Stimulated activated CD8-positive, alpha-beta memory T cell treated with anti-CD3 and anti-CD28 coated beads, Interleukin-7, amount 100 ng/mL, for 4 hours (primary cell): ENCODE results near the gene CPEB3.
"Not testable (repeated sequence)": the region's sequence is repeated elsewhere in the genome, so short reads cannot be mapped to it uniquely, and the experiment has no call there.

ENCODE experiments used
- DNase-seq, 2 donors: peaks; one replicate each; pipeline ENCODE4 v3.0.0-alpha.2; 2020; ENCODE audit warnings: low read depth in 2 of 2

Gene CPEB3

DNA sequence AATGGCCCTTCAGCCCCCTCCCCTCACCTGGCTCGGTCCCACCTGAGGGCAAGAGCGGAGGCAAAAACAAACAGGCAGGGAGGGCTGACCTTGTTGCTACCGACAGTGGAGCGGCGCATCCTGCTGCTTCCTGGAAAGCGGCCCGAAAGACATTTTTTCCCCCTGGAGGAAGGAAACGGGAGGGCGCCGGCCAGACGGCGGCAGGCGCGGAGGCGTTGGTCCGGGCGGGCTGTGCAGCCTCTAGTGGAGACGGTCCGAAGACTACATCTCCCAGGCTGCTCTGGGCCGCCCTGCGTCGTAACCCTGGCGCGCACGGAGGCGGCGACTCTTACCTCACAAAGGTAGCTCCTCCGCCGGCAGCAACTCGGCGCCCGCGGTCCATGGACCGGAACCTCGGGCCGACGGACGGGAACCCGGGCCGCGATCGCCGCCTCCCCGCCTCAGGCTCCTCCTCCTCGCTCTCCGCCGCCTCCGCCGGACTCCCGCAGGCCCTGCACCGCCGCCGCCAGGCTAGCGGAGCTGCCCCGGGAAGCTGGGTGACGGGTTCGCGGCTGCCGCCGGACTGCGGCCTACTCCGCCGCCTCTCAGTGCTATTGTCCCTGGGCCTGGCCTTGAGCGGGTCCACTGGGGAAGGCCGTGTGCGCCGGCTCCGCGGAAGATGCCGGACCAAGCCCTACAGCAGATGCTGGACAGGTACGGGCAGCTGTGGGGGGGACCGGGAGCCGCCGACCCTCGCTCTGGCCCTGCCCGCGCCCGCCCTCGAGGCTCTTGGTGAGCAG, at the start of gene CPEB3, which contains the start of gene MARCHF5:
TSS of gene CPEB3 (minus strand) at position 242 of the 779 bp plus-strand sequence. CDS start 50,728 bp downstream, outside the sequence.
TSS of gene MARCHF5 (plus strand) at position 331 of the 779 bp plus-strand sequence. CDS start at position 659, 328 bp downstream.
- DNase-seq: peak; percentile 80 to 88

DNA sequence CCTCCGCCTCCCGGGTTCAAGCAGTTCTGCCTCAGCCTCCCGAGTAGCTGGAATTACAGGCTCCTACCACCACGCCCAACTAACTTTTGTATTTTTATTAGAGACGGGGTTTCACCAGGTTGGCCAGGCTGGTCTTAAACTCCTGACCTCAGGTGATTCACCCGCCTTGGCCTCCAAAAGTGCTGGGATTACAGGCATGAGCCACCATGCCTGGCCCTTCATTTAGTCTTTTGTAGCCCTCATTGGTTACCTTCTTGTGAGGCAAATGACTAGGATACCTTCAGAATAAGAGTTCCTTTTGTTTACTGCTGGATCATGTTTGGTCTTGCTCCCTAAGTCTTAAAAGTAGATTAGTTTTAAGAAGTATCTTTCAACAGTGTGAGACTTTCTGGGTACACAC, 39.0 kb upstream of the CPEB3 start:
- DNase-seq: not testable (repeated sequence)

- DNase-seq: no peak
Measured at GRCh38 chr10:92328993-92329392, 38.1 kb upstream of the CPEB3 start.

GRCh38 chr10:92327445-92328433, 36.9 kb upstream of the CPEB3 start:
- DNase-seq: no peak

DNA sequence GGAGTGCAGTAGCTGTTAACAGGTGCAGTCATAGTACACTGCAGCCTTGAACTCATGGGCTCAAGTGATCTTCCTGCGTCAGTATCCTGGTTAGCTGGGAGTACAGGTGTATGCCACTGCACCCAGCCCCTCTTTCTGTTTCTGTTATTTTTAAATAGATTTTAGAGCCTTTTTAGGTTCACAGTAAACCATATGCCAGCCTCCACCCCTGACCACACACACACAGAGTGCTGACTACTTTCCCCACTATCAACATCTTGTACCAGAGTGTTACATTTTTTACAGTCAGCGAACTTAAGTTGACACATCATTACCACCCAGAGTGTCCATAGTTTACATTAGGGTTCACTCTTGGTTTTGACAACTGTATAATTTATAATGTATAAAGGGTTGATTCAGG, 32.2 kb upstream of the CPEB3 start:
- no peak for DNase-seq

DNA sequence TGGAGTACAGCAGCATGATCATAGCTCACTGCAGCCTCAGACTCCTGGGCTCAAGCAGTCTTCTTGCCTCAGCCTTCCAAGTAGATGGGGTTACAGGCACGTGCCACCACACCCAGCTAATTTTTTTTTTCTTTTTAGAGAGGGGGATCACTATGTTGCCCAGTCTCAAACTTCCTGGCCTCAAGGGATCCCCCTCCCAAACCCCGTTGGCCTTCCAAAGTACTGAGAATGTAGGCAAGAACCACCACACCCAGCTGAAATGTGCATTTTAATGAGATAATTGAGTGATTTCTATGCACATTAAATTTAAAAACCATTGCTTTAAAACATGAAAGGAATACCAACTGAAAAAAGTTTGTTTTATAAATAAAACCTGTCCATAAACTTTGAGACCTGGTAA, 25.7 kb upstream of the CPEB3 start:
- no peak for DNase-seq

DNA sequence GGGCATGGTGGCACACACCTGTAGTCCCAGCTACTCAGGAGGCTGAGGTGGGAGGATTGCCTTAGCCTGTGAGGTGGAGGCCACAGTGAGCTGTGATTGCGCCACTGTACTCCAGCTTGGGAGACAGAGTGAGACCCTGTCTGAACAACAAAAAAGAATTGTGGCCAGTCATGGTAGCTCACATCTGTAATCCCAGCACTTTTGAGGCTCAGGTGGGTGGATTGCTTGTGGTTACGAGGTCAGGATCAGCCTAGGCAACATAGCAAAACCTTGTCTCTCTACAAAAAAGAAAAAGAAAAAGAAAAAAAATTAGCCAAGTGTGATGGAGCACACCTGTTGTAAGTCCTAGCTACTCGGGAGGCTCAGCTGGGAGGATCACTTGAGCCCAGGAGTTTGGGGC, 22.9 kb upstream of the CPEB3 start:
- DNase-seq: no peak

DNA sequence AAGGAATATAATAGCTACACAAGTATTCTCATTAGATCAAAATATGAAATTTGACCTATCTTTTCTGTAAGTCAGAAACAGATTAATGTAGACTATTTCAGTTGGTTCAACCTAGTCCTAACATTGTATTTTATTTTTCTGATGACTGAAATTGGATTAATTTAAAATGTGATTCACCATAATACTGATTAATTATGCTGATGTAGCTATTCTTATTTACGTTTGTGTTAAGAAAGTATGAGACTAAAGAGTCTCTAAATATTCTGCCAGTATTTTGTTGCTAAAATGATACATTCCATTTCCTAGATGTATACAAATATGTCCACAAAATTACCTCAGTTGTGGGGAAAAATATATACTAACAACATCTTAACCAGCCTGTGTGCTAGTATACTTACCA, 18.4 kb upstream of the CPEB3 start:
- no peak for DNase-seq

DNA sequence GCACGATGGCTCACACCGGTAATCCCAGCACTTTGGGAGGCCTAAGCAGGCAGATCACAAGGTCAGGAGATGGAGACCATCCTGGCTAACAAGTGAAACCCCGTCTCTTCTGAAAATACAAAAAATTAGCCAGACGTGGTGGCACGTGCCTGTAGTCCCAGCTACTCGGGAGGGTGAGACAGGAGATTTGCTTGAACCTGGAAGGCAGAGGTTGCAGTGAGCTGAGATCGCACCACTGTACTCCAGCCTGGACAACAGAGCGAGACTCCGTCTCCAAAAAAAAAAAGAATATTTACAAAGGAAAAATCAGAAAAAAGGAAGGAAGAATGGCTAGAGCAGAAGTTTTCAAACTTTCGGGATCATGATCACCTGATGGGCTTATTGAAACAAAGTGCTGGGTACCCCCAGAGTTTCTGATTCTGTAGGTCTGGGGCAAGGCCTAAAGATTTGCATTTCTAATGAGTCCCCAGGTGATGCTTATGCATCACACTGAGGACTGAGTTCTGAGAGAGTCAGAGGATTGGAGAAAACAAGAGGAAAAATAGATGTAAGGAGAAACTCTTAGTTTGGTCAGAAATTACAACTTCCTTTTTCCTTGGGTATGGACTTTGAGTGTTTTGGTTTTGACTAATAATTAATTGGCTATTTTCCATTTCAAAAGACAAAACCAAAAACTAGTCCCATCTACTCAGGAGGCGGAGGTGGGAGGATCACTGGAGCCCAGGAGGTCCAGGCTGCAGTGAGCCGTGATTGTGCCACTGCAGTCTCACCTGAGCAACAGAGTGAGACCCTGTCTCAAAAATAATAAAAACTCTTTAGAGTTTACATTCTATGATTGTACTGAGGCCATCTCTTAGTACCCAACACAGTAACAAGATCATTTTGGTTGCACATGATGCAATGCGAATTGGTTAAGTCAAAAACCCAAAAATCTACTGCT, 14.5 kb upstream of the CPEB3 start:
- no peak for DNase-seq

DNA sequence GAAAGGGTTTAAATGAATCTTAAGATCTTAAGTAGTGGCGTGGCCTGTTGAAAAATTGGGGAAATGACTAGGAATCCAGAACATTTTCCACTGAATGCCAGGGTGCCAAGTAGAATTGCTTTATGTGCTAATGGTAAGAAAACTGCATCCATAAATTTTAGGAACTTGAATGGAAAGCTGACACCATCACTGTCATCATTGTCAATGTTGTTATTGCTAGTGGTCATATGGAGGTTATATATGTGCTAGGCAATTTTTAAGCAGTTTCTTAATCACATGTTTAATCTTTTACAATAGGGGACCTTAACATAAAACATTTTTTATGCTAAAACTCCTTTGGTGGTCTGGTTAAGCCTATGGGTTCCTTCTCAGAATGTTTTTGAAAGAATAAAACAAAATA, 13.2 kb upstream of the CPEB3 start:
- DNase-seq: no peak

- no peak for DNase-seq
Measured at GRCh38 chr10:92303096-92303495, 12.2 kb upstream of the CPEB3 start.

DNA sequence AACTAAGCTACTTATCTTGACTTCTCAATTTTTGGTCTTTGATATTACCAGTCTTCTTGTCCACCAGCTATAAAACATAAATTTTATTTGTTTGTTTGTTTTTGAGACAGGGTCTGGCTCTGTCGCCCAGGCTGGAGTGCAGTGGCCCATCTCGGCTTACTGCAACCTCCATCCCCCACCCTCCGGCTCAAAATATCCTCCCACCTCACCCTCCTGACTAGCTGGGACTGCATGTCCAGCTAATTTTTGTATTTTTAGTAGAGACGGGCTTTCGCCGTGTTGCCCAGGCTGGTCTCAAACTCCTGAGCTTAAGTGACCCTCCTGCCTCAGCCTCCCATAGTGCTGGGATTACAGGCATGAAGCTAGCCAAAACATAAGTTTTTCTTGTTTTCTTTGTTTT, 7.6 kb upstream of the CPEB3 start:
- no peak for DNase-seq

- peak in 1 of 2 donors; percentile 14 for DNase-seq
Measured at GRCh38 chr10:92291921-92292845, 1.3 kb upstream of the CPEB3 start.

DNA sequence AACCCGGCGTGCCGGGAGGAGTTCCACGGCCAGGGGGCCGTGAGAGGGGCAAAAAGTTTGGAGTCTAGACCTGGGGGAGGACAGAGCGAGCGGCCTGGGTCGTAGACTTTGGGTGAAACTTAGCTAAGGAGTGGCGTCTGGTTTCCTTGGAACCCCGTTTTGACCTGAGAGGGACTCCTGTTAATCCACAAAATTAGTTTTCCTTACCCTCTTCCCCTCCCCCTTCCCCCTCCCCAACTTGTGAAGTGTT, 663 bp upstream of the CPEB3 start:
- DNase-seq: no peak

GRCh38 chr10:92290076-92290836, 622 bp downstream of the CPEB3 start:
- DNase-seq: peak in 1 of 2 donors; percentile 23

DNA sequence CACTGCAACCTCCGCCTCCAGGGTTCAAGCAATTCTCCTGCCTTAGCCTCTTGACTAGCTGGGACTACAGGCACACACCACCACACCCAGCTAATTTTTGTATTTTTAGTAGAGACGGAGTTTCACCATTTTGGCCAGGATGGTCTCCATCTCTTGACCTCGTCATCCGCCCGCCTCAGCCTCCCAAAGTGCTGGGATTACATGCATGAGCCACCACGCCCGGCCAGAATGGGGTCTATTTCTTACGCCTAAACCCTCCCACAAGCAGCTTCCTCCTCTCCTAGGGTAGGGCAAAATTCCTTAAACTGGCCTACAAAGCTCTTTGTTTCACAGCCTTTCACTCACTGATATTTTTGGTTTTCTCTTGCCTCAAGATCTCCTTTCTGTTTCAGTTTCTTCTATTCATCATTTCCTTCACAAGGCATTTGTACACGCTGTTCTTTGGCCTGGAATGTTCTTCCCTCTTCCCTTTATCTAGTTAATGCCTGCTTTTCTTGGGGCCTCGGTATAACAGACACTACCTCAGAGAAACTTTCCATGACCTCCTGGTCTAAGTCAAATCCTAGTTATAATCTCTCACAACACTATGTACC, 6.7 kb downstream of the CPEB3 start:
- DNase-seq: no peak

GRCh38 chr10:92278996-92279696, 11.7 kb downstream of the CPEB3 start:
- DNase-seq: no peak

GRCh38 chr10:92274071-92274470, 16.8 kb downstream of the CPEB3 start:
- DNase-seq: no peak

DNA sequence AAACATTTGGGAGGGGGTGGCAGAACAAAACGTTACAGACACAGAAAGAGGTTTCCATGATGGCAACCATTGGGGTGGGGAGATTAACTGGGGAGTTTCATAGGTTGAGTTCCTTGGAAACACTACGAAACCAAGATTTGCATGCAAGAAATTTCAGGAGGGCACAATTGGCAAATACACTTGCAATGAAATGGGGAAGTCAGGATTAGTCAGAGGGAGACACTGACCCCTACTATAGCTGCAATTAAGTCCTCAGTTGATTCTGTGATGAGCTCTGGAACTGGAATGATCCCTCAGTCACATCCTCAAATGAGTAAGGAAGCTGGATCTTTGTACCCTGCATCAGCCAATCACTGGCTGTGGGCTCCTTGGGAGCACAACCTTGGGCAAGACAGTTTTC, 22.1 kb downstream of the CPEB3 start:
- DNase-seq: no peak
